Central memory CD4-positive, alpha-beta T cell (primary cell): Measurements from ENCODE around the gene GNB1.

Source experiments
- DNase-seq: peaks from one replicate; pipeline ENCODE4 v3.0.0; 2022

GNB1 gene

GRCh38 chr1:1910033-1910465 is 19.2 kb upstream of the GNB1 start:
- DNase-seq, result no peak

GRCh38 chr1:1908506-1908791 is 17.6 kb upstream of the GNB1 start:
- DNase-seq, result no peak

DNA sequence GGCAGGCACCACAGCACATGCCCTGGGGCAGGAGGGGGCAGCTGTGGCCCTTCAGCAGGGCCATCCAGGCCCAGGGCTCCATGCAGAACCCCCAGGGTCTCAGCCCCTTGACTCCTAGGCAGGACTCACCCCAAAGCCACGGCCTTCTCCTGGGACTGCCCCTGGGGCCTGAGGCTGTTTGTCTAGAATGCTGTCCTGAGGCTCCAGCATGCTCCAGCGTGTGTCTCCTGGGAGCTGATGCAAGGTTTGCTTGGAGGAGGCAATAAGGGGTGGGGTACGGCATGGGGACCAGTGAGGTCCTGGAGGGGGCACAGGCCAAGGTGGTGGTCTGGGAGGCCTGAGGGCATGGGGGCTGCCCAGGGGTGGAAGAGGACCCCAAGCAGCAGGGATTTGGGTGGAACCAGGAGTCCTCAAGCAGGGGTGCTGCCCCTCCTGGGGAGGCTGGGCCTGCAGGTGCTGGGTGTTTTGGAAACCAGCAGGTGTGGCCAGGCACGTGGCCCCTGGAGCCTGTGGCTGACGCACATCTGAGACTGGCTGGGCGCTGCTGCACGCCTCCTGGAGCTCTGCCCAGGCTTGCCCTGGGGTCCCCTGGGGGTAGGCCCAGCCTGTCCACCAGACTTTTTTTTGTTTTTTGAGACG is 16.3 kb upstream of the GNB1 start:
- DNase-seq, result no peak

DNA sequence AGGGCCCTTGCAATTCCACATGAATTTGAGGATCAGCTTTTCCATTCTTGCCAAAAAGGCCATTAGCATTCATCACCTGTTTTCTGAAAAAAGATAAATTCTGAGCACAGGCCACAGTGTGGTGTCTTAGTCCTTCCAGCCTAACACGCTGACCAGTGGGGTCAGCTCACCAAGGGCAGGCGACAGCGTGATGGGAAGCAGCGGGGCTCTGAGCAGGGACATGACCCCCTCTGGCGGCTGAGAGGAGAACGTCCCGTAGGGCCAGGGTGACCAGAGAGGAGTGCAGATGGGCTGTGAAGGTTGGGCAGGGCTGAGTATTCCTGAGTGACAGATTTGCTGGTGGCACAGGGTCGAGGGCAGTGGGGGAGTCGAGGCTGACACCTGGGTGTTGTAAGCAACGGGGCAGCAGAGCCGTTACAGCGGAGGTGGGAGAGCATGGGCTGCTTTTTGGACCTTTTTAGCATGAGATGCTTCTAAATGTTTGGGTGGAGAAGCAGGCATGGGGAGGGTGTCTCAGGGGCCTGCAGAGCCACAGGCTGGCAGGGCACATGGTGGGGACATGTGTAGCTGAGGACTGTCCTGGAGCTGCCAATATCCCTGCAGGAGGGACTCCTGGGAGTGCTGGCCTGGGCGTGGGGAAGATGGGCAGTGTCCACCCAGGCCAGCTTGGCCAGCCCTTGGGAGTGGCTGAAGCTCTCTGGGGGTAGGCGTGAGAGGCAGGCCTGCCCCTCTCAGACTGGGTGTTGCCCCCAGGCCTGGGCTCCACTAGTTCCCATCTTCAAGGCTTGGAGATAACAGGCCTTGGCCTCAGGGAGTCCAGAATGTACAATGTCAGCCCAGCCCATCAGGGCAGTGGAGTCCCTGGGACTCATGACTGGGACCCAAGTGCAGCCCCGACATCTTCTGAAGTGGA is 15.6 kb upstream of the GNB1 start:
- DNase-seq, result peak; percentile 51

- DNase-seq, result no peak
Observed at GRCh38 chr1:1903224-1903623, 12.3 kb upstream of the GNB1 start.

DNA sequence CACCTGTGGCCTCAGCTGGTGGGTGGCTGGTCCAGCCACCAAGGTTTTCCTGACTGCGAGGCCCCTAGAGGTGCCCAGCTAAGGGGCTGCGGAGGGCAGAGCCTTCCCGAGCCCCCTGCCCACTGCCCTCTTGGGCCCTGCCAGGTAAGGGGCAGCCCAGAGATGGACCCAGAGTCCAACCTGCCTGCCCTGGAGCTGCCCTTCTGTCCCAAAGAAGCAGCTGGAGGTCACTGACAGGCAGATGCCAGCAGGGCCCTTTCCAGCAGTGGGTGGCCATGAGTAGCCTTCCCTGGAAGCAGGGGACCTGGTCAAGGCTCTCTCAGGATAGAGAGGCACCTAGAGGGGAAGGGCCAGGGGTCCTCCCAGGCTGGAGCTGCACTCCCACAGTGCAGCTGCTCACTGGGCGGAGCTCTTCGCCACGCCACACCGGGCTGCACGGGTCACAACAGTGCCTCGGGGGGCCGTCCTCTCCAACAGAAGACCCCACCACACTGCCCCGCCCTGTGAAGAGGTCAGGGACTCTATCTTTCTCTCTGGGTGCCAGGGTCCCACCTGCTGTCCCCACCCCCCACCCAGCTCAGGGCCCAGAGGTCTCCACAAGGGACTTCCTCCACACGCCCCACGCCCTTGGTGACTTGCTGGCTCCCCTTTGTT is 10.9 kb upstream of the GNB1 start:
- DNase-seq, result no peak

DNA sequence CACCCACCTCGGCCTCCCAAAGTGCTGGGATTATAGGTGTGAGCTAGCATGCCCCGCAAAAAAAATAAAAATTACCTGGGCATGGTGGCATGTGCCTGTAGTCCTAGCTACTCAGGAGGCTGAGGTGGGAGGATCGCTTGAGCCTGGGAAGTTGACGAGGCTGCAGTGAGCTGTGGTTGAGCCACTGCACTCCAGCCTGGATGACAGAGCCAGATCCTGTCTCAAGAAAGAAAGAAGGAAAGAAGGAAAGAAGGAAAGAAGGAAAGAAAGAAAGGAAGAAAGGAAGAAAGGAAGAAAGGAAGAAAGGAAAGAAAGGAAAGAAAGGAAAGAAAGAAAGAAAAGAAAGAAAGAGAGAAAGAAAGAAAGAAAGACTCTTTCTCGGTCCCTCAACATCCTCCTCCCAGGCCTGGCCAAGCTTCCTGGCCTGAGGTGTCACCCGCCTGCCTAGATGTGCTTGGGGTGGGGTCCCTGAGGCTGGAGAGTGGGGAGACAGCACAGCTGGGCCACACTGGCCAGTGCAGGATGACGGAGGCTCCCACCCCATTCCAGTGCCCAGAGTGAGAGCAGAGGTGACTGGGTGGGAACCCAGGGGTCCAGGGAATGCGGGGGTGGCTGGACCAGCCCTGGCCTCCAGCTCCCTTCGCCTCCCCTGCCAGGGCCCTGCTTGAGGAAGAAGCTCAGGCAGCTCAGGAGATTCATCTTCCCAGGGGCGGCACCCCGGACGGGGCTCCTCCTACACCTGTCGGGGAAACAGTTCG is 10.2 kb upstream of the GNB1 start:
- no peak for DNase-seq

DNA sequence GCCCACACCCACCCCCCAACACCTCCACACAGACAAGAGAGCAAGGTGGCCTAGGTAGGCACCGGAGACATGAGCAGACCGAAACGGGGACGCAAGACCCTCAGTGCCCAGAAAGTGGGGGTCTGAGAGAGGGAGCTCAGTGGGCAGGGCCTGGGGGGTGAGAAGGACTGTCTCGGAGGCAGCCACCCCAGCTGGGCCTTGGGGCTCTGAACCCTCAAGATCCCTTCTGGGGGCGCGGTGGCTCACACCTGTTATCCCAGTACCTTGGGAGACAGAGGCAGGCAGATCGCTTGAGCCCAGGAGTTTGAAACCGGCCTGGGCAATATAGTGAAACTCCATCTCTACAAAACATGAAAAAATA is 9.1 kb upstream of the GNB1 start:
- DNase-seq, result no peak

DNA sequence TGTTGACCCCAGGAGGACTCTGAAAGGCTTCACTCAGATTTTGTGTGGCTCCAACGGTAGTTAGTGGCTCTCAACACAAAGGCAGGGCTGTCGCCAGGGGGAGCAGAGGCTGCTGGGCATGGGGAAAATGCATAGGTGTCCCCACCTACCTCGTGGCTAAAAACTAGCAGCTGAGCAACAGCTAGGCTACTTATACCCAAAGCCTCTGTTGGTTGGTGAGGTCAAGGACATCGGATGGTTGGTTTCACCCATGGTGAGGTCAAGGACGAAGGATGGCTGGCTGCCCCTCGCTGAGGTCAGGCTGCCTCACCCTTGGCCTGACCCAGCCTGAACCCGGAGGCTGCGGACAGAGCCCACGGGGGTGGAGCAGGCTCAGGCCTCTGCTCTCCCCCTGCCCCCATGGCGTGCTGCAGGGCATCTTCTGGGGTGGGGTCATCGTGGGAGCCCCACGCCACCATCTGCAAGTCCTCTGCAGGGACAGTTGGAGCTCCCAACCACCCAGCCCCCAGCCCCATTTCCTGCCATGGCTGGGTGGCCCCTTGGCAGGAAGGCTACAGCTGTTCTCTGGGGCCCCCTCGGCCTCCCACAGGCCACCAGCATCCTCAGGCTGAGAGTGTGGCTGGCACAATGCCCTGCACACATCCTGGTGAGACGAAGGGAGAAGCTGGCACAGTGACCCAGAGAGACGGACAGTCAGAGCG is 8.5 kb upstream of the GNB1 start:
- no peak for DNase-seq

DNA sequence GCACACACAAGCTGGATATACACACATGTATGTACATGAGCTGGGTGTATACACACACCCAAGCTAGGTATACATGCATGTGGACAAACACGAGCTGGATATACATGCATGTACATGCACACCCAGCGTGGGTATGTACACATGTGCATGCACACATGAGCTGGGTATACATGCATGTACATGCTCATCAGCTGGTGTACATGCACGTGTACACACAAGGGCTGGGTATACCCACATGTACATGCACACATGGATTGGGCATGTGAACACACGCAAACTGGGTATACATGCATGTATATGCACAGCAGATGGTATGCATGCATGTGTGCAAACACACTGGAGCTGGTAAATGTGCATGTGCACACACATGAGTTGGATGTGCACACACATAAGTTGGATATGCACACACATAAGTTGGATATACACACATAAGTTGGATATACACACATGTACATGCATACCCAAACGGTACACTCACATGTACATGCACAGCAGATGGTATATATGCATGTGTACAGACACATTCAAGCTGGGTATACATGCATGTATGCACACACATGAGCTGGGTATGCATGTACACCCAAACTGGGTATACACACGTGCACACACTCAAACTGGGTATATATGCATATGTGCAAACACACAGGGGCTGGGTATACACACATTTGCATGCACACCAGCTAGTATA is 7.5 kb upstream of the GNB1 start:
- DNase-seq, result no peak

DNA sequence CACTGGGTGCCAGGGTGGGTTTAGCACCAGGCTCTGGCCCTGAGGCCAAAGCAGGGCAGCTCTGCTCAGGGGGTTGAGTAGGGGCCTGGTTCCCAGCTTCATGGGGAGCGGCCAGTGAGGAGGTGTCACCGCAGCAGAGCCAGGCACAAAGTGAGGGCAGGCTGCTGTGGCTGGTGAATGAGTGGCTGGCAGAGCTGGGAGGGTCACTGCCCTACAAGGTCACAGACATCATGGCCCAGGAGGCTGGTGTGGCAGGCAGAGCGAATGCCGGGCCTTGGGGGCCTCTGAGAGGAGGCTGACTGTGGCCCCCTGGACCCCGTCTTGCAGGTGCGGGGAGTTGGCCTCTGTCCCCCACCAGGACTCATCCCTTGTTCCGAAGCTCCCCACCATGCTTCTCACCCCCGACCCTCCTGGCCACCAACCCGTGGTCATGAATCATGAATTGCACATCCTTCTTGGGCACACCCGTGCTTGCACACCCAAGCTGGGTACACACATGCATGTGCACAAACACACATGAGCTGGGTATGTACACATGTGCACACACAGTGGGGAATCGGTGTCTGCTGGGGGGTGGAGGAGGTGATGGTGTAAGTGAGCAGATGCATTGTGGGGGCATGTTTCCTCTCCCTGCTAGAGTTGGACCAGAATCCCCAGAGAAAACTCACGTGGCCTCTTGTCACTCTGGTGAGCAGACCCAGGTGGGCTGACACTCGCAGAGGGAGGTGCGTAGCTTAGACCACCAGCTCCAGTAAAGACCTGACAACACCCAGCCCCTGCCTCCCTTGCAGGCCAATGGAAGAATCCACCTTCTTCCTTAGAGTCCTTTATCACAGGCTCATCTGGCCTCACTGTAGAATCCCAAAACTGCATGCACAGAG is 4.8 kb upstream of the GNB1 start:
- DNase-seq, result no peak

GRCh38 chr1:1895060-1895418 is 4.2 kb upstream of the GNB1 start:
- DNase-seq, result no peak

DNA sequence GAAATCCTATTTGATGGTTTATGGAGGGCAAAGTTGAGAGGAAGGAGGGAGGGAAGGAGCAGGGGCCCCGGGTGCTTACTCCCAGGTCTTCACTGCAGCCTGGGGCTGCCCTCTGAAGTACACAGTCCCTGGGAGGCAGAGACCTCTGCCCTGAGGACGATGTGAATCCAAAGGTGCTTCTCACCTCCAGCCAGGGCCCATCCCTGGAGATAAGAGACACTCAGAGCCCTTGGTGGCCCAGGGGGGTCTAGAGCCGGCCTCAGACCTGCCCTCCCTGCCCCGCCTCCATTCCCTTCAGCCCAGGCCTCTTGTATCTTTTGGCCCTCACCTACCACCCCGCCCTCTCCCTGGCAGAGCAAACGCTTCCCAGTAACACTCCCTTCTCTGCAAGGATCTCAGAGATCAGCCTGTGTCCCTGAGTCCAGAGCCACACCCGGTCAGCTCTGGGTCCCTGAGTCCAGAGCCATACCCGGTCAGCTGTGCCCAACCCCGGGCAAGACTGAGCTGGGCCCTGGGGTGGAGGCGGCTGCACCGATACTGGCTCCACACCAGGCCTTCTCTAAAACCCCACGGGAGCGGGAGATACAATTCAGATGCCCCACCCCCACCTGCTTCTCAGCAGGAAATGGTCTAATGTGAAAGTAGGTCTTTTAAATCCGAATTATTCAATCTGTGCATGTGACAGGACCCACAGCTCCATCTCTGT is 3.6 kb upstream of the GNB1 start:
- no peak for DNase-seq

DNA sequence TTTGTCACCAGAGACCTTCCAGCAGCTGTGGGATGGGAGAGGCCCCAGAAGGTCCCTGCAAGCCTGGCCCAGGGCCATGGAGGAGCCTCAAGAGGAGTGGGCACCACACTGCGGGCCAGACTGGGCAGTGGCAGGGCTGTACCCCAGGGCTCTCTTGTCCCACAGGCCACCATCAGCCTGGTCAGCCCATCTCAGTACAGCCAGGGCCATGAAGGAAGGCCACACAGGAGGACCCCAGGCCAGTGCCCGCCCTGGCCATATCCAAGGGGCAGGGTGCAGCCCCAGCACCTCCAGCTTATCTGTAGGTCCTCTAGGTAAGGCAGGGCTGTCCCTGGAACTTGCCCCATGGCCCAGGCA is 3.1 kb upstream of the GNB1 start:
- DNase-seq, result no peak

GRCh38 chr1:1893291-1893985 is 2.6 kb upstream of the GNB1 start:
- no peak for DNase-seq

DNA sequence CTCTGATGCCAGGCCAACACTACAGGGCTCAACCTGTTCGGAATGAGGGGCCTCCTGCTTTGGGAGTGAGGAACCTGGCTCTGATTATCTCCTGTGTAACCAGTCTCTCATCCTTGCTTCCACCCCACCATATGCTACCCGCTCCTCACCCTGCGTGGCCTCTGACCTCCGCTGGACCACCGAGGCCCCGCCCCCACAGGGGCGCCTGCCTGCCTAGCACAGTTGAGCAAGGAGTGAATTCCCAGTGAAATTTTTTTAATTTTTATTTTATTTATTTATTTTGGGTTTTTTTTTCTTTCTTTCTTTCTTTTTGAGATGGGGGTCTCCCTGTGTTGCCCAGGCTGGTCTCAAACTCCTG is 1.9 kb upstream of the GNB1 start:
- no peak for DNase-seq

GRCh38 chr1:1892079-1892762 is 1.3 kb upstream of the GNB1 start:
- no peak for DNase-seq

GRCh38 chr1:1891349-1892078 is 627 bp upstream of the GNB1 start:
- no peak for DNase-seq
